Left colon (tissue), 2 donors: Measurements from ENCODE around the gene SSU72. TPM values are rescaled to one million over a fixed set of nuclear protein-coding genes. Genes with fewer than 3 reads are reported as not detected.
A peak's percentile ranks its signal among the peaks of the same experiment; 100 is the strongest.
"Not testable (repeated sequence)": the region's sequence is repeated elsewhere in the genome, so short reads cannot be mapped to it uniquely, and the experiment has no call there.

ENCODE experiments used
- ATAC-seq: fragments of 200-7000 bp; cut with Tn5 transposase; one replicate; pipeline ENCODE4 v1.9.1; 2020; ENCODE audit warnings: mild to moderate bottlenecking, moderate library complexity
- DNase-seq, 2 donors: peaks; one replicate each; pipeline ENCODE4 v3.0.0-alpha.2; 2020
- intact Hi-C, 2 donors: fragments of 100-400 bp; cut with DNase I in 1 of 2; cut with micrococcal nuclease in 1 of 2; formaldehyde crosslinking; loops; one replicate each; pipeline versions ENCODE4 v1.11.2 to v1.14.0; 2022; cut with DNase I, micrococcal nuclease
- total RNA-seq, 2 donors: library from RNA; stranded (reverse); fragmentation: NEBNext Ultra II Directional; extraction: Animal tissue kit (Norgen Biotek cat#: 25700); gene quantifications; one replicate each; pipeline ENCODE4 v1.2.1, GENCODE V29; 2021
- donor health status: DM: no; HTN: no; CAD: no.
- donor health status: DM: yes; HTN: yes; CAD: no.

The SSU72 gene
- total RNA-seq, 2 donors from 2014 or later, result 118 to 130 TPM

DNA sequence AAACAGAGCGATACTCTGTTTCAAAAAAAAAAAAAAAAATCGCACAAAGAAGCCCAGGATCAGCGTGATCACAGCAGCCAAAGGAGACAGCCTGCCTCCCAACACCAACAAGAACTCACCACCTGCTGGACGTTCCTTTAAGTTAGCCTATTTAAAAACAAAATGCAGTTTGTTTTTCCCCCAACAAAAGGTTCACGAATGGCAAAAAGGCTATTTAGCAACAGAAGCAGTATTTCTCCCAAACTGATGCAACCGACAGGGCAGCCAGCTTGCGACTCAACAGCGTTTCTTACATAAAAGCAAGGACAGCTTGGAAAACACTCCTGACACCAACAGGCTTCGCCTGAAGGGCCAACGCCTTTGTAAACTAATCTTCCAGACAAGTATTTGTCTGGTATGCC is 6.8 kb downstream of the SSU72 start:
- ATAC-seq, result no peak
- DNase-seq, result no peak
- intact Hi-C loops, result no loop called here

GRCh38 chr1:1567152-1567875 is 7.3 kb downstream of the SSU72 start:
- ATAC-seq (no peak), DNase-seq (no peak)
- intact Hi-C loops, result no loop called here

DNA sequence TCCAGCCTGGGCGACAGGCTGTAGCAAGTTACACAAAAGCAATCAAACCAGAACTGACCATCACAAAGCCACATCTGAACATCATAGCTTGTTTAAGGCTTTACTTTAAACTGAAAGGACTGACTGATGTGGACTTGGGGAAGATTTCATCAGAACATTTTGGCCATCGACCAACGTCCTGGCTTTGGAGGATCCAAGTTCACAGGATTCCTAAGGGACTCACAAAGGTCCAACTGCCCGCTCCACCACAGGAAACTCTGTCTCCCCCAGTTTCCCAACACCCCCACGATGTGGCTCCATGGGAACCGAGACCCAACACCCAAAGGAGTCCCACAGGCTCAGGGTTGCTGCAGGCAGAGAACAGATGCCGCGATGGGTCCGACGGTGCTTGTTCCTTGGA is 9.3 kb downstream of the SSU72 start:
- DNase-seq (no peak), ATAC-seq (no peak)
- intact Hi-C loops, result no loop called here

- no peak for DNase-seq
- no peak for ATAC-seq
- intact Hi-C loops, result no loop called here
These were observed 10.4 kb downstream of the SSU72 start for GRCh38 chr1:1564268-1564667.

GRCh38 chr1:1563688-1564087 is 11.0 kb downstream of the SSU72 start:
- DNase-seq, result no peak
- ATAC-seq, result peak; percentile 40
- intact Hi-C loops, result no loop called here

DNA sequence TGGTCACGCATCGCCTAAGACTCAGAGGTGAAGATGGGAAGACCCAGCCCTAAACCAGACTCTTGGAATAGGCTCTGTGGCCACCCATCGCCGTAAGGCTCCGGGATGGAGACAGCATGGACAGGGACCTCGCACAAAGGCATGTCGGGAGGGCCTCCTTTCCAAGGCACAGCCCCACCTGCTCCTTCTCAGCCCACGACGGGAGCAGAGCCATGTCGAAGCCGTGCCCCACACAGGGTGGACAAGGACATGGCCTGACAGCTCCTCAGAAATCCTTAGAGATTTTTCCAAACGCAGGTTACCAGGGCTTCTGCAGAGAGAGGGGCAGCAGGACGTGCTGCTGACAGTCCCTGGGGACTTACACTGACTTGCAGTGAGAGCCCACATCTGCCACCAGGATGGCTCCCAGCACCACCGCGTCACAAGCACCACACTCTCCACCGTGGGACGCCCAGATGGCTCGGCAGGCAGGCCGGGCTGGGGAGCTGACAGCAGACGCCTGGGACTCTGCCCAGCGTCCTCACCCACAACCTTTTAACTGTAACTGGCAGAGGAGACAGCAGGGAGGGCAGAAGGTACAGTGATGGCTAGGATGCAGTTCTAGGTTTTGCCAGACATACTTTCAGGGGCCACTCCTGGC is 12.0 kb downstream of the SSU72 start:
- intact Hi-C loops, result no loop called here
- ATAC-seq (no peak), DNase-seq (no peak)

- intact Hi-C loops, result no loop called here
- ATAC-seq (no peak), DNase-seq (no peak)
These were observed 12.7 kb downstream of the SSU72 start for GRCh38 chr1:1561801-1562470.

DNA sequence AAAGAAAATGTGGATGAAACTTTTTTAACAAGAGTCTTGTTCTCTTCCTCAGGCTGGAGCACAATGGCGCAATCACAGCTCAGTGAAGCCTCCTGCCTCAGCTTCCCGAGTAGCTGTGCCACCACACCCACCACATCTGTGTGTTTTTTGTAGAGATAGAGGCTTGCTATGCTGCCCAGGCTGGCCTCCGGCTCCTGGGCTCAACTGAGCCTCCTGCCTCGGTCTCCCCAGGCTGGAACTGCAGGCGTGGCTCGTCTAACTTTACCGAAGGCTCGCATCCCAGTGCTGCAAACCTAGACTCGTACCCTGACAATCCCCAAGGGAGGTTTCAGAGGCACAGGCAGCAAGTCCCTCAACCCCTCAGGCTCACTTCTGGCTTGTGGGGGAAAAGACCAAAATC is 14.5 kb downstream of the SSU72 start:
- DNase-seq, result no peak
- no peak for ATAC-seq
- intact Hi-C loops, result no loop called here

GRCh38 chr1:1559066-1559465 is 15.6 kb downstream of the SSU72 start:
- intact Hi-C loops, result no loop called here
- DNase-seq, result no peak
- ATAC-seq, result no peak

GRCh38 chr1:1558591-1558990 is 16.1 kb downstream of the SSU72 start:
- DNase-seq (no peak), ATAC-seq (no peak)
- intact Hi-C loops, result no loop called here

DNA sequence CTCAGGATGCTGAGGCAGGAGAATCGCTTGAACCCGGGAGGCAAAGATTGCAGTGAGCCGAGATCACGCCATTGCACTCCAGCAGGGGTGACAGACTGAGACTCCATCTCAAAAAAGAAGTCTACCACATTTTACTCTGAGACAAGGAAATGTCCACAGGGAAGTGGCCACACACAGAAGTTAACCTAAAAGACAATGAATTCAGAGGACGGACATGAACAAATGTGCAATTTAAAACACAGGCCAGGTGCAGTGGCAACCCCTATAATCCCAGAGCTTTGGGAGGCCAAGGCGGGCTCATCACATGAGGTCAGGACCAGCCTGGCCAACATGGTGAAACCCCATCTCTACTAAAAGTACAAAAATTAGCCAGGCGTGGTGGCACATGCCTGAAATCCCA is 17.0 kb downstream of the SSU72 start:
- intact Hi-C loops, DNase-seq, ATAC-seq: not testable (repeated sequence)

GRCh38 chr1:1556961-1557360 is 17.7 kb downstream of the SSU72 start:
- intact Hi-C loops, ATAC-seq, DNase-seq: not testable (repeated sequence)

DNA sequence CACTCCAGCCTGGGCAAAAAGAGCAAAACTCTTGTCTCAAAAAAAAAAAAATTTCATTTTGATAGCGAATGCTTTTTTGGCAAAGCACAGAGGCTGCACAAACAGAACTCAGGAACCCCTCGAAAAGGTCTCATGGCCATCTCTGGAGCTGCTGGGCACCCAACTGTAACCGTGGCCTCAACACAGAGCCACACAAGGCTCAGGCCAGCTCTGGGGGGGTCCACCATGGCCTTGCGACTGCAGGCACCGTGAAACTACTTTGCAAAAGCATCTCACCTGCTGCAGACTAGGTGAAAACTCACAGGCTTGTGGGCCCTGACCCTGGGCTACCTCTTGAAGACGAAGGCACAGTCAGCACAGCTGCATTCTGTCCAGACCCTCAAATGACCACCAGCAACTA is 18.2 kb downstream of the SSU72 start:
- ATAC-seq (no peak), DNase-seq (no peak)
- intact Hi-C loops, result no loop called here

GRCh38 chr1:1554926-1555915 is 19.4 kb downstream of the SSU72 start:
- ATAC-seq, result peak; percentile 42
- no peak for DNase-seq
- intact Hi-C loops, result no loop called here

GRCh38 chr1:1554550-1554925 is 20.1 kb downstream of the SSU72 start:
- ATAC-seq (peak; percentile 3), DNase-seq (peak in 1 of 2 donors; percentile 18)
- intact Hi-C loops, result no loop called here

GRCh38 chr1:1553821-1554494 is 20.7 kb downstream of the SSU72 start:
- intact Hi-C loops, result no loop called here
- DNase-seq, result no peak

GRCh38 chr1:1552263-1552639 is 22.4 kb downstream of the SSU72 start:
- no peak for DNase-seq
- intact Hi-C loops, result no loop called here
- no peak for ATAC-seq

More at GRCh38 chr1:1553821-1554494, 20.7 kb downstream of the SSU72 start:
- ATAC-seq, result no peak

GRCh38 chr1:1551524-1552262 is 23.0 kb downstream of the SSU72 start:
- intact Hi-C loops, result no loop called here
- no peak for DNase-seq

More at GRCh38 chr1:1551524-1552262, 23.0 kb downstream of the SSU72 start:
- ATAC-seq, result no peak
